SU-DHL-6 (cell line): Measurements from ENCODE around the gene MMP20.

ENCODE experiments used
- H2AFZ ChIP-seq: fragments of 200-600 bp; sonication (generic); 2 replicates; pipeline ENCODE4 v1.6.1; 2014; ENCODE audit warnings: low read depth, mild to moderate bottlenecking, moderate library complexity, mixed read lengths, antibody characterized with exemption, low read length; ENCODE audit not compliant: severe bottlenecking
- H3F3A ChIP-seq: fragments of 200-600 bp; shearing (Covaris generic); 2 replicates; pipeline ENCODE4 v1.6.0; 2016; ENCODE audit warnings: antibody characterized with exemption, mild to moderate bottlenecking; ENCODE audit not compliant: insufficient read depth
- H3K27ac ChIP-seq: fragments of 200-600 bp; sonication (generic); 2 replicates; pipeline ENCODE4 v1.5.1; 2016; ENCODE audit warnings: low read depth, mild to moderate bottlenecking, low read length, moderate library complexity, mixed read lengths
- H3K27me3 ChIP-seq: fragments of 200-600 bp; sonication (generic), shearing (Covaris generic); 2 replicates; pipeline ENCODE4 v1.6.0; 2014; ENCODE audit warnings: mild to moderate bottlenecking, low read length
- H3K36me3 ChIP-seq: fragments of 200-600 bp; sonication (generic); 2 replicates; pipeline ENCODE4 v1.6.1; 2014; ENCODE audit warnings: mild to moderate bottlenecking, low read length, mixed read lengths
- H3K4me2 ChIP-seq: fragments of 300-600, 200-600 bp; shearing (Covaris generic), sonication (generic); 2 replicates; pipeline ENCODE4 v1.6.0; 2014; ENCODE audit warnings: low read length, low read depth, mild to moderate bottlenecking; ENCODE audit not compliant: poor library complexity, severe bottlenecking
- H3K4me3 ChIP-seq: fragments of 200-600 bp; sonication (generic); 2 replicates; pipeline ENCODE4 v1.5.1; 2014; ENCODE audit warnings: antibody characterized with exemption, low read length, mild to moderate bottlenecking, mixed read lengths; ENCODE audit not compliant: insufficient read depth, poor library complexity, severe bottlenecking
- H3K79me2 ChIP-seq: fragments of 200-600 bp; sonication (generic); 2 replicates; pipeline ENCODE4 v1.6.1; 2014; ENCODE audit warnings: mild to moderate bottlenecking, low read length, moderate library complexity; ENCODE audit not compliant: insufficient read depth
- H3K9ac ChIP-seq: fragments of 200-600 bp; sonication (generic); 2 replicates; pipeline ENCODE4 v1.7.0; 2014; ENCODE audit warnings: mild to moderate bottlenecking, low read length
- H3K9me2 ChIP-seq: fragments of 200-600 bp; sonication (generic); replicated peaks from 2 replicates; pipeline ENCODE4 v1.6.1; 2014; ENCODE audit warnings: low read length; ENCODE audit not compliant: insufficient read depth
- H3K9me3 ChIP-seq: fragments of 200-600 bp; sonication (generic); 2 replicates; pipeline ENCODE4 v1.6.1; 2014; ENCODE audit warnings: low read length, mixed read lengths; ENCODE audit not compliant: insufficient read depth
- H4K20me1 ChIP-seq: fragments of 200-600 bp; sonication (generic); 2 replicates; pipeline ENCODE4 v1.6.1; 2014; ENCODE audit warnings: low read depth, mild to moderate bottlenecking, antibody characterized with exemption, low read length, moderate library complexity, mixed read lengths
- EZH2phosphoT487 ChIP-seq: fragments of 200-600 bp; sonication (generic), shearing (Covaris generic); conservative IDR thresholded peaks from 2 replicates; pipeline ENCODE4 v1.6.1; 2018; ENCODE audit warnings: mild to moderate bottlenecking, antibody characterized with exemption, low read length, moderate library complexity, mixed read lengths
- TF ChIP-seq, protein P1 (sequence below): fragments of 200-600 bp; sonication (generic); IDR thresholded peaks from one replicate; pipeline ENCODE4 v1.5.1; 2017; ENCODE audit warnings: antibody characterized with exemption, mild to moderate bottlenecking, low read length, moderate library complexity; ENCODE audit not compliant: insufficient read depth, poor library complexity, severe bottlenecking

The MMP20 gene

DNA sequence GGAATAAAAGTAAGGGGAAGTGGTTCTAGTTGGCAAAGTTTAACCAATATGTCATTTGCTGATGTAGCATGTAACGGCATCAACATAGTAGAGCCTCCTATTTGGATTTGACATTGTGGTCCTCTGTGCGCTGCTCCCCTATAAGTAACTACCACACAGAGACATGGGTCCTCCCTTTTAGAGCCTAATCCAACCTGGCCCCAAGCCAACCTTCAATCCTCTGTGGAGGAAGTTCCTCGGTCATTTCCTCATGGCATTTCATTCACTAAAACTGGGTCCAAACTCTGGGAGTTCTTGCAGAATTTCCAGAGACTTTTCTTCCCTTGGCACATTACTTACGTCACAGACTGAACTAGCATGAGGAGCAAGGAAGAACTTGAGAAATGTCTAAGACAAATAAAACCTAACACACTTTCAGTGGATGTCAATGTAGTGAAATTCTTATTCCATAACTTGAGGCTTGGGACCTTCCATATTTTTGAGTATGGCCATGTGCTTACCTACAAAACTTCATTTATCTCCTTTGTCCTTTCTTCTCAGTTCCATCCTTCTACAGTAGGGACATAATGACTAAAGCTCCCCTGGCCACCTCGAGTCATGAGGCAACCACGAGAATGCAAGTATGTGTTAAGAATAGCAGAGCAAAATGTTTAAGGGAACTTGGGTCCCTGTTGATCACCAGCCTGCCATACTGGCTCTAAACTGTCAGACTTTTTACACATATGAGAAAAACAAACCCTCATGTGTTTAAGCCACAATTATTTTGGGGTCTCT, 34.7 kb downstream of the MMP20 start:
- no peaks in the 10 kb centered on the region; the same call in 1 of the 2 replicates for H3K9me3 ChIP-seq
- no peak overlapping the region for H2AFZ ChIP-seq
- H3F3A ChIP-seq, result no peaks in the 10 kb centered on the region
- TF ChIP-seq EZH2phosphoT487, result no peak
- TF ChIP-seq, protein P1, sequence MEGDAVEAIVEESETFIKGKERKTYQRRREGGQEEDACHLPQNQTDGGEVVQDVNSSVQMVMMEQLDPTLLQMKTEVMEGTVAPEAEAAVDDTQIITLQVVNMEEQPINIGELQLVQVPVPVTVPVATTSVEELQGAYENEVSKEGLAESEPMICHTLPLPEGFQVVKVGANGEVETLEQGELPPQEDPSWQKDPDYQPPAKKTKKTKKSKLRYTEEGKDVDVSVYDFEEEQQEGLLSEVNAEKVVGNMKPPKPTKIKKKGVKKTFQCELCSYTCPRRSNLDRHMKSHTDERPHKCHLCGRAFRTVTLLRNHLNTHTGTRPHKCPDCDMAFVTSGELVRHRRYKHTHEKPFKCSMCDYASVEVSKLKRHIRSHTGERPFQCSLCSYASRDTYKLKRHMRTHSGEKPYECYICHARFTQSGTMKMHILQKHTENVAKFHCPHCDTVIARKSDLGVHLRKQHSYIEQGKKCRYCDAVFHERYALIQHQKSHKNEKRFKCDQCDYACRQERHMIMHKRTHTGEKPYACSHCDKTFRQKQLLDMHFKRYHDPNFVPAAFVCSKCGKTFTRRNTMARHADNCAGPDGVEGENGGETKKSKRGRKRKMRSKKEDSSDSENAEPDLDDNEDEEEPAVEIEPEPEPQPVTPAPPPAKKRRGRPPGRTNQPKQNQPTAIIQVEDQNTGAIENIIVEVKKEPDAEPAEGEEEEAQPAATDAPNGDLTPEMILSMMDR, result no peak
- H3K36me3 ChIP-seq, result 0 out of 2 replicates have a peak, but pooled peaks cover 4% of the 10 kb centered on the region
- H3K4me3 ChIP-seq, result no peak overlapping the region
- H3K27ac ChIP-seq, result no peak overlapping the region
- H4K20me1 ChIP-seq, result no peaks in the 10 kb centered on the region
- no peak overlapping the region for H3K4me2 ChIP-seq
- H3K79me2 ChIP-seq, result no peaks in the 10 kb centered on the region
- H3K9me2 ChIP-seq, result no peaks in the 10 kb centered on the region
- H3K27me3 ChIP-seq, result no peaks in the 10 kb centered on the region
- no peak overlapping the region for H3K9ac ChIP-seq

DNA sequence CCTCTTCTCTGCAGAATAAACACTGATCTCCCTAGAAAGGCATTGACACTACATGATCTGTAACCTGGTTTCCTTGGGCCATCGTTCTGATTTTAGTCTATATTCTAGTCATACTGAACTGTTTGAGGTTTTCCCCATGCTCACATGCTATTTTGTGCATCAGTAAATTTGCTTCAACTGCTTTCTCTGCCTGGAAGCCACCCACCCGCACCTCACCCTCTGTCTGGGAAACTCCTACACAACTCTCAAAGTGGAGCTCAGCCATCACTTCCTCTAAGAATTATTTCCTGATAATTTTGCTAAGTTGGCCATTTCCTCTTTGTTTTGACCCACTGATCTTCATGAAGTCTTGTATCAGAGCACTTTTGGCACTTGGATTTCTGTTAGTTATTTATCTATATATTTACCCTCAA, 36.1 kb downstream of the MMP20 start:
- no peaks in the 10 kb centered on the region for H3K79me2 ChIP-seq
- H3K9me3 ChIP-seq, result peaks cover 3% of the 10 kb centered on the region; the same call in 1 of the 2 replicates
- no peaks in the 10 kb centered on the region for H4K20me1 ChIP-seq
- H3K9me2 ChIP-seq, result no peaks in the 10 kb centered on the region
- H3F3A ChIP-seq, result no peaks in the 10 kb centered on the region
- no peaks in the 10 kb centered on the region for H3K27me3 ChIP-seq
- no peak overlapping the region for H3K27ac ChIP-seq
- no peak overlapping the region for H3K9ac ChIP-seq
- H2AFZ ChIP-seq, result peak overlapping the region; percentile 57
- H3K4me2 ChIP-seq, result no peak overlapping the region
- TF ChIP-seq, protein P1, result no peak
- TF ChIP-seq EZH2phosphoT487, result no peak
- no peak overlapping the region for H3K4me3 ChIP-seq
- H3K36me3 ChIP-seq, result peaks cover 12% of the 10 kb centered on the region; the same call in 1 of the 2 replicates

DNA sequence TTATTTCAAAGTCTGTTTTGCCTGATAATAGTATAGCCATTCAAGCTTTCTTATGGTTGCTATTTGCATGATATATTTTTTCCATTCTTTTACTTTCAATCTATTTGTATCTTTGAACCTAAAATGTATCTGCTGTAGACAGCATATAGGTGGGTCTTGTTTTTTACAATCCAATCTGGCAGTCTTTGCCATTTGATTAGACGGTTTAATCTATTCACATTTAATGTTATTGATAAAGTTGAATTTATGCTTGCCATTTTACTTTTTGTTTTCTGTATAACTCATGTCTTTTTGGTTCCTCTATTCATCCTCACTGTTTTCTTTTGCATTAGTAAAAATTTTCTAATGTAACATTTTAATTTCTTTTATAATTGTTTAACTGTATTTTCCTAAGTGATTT, 37.4 kb downstream of the MMP20 start:
- Histone ChIP-seq H3K79me2 (no peaks in the 10 kb centered on the region), H3K9me2 (no peaks in the 10 kb centered on the region), H2AFZ (no peak overlapping the region), H3K27ac (no peak overlapping the region), H3F3A (no peaks in the 10 kb centered on the region), H3K4me2 (no peak overlapping the region), H3K36me3 (peaks cover 16% of the 10 kb centered on the region; the same call in 1 of the 2 replicates), H3K9ac (no peak overlapping the region), H3K9me3 (peaks cover 7% of the 10 kb centered on the region; the same call in 1 of the 2 replicates), H3K4me3 (no peak overlapping the region), H4K20me1 (no peaks in the 10 kb centered on the region), H3K27me3 (no peaks in the 10 kb centered on the region)
- no peak for TF ChIP-seq EZH2phosphoT487
- TF ChIP-seq, protein P1, result no peak
